ENCODE measurements around the gene ARHGEF17.

ARHGEF17 gene

DNA sequence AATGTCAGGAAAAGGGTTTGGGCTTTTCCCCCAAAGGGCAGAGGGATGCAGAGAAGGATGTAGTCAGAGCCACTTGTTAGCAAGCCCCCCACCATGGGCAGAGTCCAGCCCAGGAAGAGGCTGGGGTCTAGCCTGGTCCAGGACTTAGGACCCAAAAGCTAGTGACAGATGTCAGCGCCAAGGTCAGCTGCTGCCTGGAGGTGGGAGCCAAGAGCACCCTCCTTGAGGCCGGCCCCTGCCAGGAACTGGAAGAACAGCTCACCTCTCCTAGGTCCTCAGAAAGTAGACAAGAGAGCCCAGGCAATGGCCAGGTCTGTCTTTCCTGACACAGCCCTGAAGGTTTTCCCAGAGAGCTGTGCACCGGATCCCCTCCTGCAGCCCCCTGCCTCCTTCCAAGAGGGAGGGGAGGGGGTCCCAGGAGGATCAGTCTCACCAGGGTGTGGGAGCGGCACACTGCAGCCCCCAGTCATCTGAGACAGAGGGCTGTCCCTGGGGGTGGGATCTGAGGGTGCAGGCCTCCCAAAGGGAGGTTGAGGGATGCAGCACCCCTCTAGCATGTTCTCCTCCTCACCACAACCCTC is 14.6 kb upstream of the ARHGEF17 start:
- DNase-seq (ENCODE audit: low spot score), result no peak

DNA sequence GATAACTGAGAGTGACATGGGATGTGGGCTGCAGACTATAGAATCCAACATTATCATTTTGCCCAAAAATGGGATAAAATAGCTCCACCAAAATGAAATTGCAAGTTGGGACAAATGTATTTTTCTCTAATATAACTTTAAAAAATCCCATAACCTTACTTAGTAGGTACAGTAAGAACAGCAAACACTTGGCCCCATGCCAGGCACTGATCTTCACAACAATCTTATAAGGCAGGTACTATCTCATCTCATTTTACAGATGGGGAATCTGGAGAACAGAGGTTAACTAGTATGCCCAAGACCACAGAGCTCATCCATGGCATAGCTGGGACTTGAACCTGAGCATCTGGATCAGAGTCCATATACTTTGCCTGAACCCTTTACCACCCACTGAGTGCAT is 13.5 kb upstream of the ARHGEF17 start:
- no peak for DNase-seq (ENCODE audit: low spot score)

DNA sequence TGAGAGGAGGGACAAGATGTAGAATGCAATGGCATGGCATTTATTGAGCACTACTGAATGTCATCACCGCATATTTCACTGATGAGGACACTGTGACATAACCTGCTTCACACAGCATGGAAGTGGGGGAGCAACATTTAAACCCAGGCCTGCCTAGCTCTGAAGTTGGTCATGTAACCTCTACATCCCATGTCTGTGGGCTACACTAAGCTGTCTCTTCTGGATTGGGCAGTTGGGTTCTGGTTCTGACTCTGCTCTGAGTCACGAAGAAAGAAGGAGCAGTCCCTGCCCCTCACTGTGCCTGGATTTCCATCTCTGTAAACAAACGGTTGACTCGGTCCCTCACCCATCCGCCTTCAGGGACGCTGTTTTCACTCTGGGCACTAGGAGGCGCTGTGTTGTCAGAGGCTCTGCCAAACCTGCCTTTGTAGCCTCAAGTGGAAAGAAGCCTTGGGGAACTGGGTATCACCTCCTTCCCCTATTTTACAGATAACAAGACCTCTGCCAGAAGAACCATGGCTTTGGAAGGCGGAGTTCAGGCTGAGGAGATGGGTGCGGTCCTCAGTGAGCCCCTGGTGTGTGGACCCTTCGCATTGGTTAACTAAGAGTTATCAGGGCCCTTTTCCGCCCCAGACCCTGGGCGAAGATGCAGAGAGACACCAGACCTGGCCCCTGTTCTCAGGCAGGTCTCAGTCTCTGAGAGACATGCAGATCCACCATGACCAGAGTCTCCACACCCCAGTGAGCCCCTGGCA is 12.7 kb upstream of the ARHGEF17 start:
- DNase-seq (ENCODE audit: low spot score), result peak; percentile 73

DNA sequence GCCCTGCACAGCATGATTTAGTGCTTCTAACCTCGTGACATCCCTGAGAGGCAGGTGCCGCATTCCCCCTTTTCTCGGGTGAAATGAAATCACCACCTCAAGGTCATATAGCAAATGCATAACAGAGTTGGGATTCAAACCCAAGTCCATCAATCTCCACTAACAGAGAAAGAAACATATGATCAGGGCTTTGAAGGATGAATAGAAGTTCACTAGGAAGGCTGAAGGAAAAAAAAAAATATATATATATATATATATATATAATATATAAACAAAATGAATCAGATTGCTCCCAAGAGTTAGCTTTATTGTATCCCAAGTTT is 12.1 kb upstream of the ARHGEF17 start:
- no peak for DNase-seq (ENCODE audit: low spot score)

DNA sequence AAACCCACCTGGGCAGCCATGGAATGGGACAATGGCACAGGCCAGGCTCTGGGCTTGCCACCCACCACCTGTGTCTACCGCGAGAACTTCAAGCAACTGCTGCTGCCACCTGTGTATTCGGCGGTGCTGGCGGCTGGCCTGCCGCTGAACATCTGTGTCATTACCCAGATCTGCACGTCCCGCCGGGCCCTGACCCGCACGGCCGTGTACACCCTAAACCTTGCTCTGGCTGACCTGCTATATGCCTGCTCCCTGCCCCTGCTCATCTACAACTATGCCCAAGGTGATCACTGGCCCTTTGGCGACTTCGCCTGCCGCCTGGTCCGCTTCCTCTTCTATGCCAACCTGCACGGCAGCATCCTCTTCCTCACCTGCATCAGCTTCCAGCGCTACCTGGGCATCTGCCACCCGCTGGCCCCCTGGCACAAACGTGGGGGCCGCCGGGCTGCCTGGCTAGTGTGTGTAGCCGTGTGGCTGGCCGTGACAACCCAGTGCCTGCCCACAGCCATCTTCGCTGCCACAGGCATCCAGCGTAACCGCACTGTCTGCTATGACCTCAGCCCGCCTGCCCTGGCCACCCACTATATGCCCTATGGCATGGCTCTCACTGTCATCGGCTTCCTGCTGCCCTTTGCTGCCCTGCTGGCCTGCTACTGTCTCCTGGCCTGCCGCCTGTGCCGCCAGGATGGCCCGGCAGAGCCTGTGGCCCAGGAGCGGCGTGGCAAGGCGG is 11.4 kb upstream of the ARHGEF17 start:
- DNase-seq (ENCODE audit: low spot score), result no peak

DNA sequence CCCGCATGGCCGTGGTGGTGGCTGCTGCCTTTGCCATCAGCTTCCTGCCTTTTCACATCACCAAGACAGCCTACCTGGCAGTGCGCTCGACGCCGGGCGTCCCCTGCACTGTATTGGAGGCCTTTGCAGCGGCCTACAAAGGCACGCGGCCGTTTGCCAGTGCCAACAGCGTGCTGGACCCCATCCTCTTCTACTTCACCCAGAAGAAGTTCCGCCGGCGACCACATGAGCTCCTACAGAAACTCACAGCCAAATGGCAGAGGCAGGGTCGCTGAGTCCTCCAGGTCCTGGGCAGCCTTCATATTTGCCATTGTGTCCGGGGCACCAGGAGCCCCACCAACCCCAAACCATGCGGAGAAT is 10.9 kb upstream of the ARHGEF17 start:
- DNase-seq (ENCODE audit: low spot score), result no peak

DNA sequence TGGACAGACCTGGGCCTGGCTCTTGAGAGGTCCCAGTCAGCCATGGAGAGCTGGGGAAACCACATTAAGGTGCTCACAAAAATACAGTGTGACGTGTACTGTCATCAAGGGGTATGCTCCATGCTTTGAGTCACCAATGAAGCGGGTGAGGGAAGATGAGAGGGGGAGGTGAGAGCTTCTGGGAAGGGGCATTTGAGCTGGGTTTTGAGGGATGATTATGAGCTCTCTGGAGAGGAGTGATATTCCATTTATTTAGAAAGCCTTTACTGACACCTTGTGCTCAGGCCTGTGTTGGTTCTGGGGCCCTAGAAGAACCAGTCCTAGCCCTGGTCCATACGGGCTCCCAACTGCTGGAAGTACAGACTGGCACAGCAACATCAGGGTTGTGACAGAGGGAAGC is 10.4 kb upstream of the ARHGEF17 start:
- no peak for DNase-seq (ENCODE audit: low spot score)

DNA sequence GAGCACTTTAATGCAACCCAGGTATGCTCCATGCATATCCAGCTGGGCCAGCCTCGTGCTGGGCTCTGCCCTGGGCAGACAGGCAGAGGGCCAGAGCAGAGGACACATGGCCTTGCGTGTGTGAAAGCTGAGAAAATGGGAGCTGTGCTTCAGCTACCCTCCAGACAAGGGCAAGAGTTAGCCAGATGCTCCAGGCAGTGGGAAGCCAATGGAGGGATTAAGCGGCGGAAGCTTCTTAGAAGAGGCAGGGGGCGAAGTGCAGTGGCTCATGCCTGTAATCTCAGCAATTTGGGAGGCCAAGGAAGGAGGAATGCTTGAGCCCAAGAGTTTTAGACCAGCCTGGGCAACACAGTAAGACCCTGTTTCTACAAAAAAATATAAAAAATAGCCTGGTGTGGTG is 9.8 kb upstream of the ARHGEF17 start:
- DNase-seq (ENCODE audit: low spot score), result no peak

DNA sequence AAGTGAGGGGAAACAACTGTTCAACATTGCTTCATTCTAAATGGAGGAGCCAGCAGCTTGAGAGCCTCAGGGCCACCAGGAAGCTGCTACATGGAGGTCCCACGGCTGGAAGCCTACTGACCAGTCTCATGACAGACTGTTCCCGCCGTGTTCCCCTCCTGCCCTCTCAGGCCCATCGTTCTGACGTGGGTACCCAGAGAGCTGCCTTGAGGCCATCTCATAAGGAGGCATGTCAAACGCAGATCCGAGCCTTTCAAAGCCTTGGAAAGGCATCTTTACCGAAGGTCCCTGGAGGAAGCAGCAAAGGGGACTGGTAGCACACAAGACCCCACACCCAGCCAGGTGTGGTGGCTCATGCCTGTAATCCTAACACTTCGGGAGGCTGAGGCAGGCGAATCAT is 8.3 kb upstream of the ARHGEF17 start:
- no peak for DNase-seq (ENCODE audit: low spot score)

DNA sequence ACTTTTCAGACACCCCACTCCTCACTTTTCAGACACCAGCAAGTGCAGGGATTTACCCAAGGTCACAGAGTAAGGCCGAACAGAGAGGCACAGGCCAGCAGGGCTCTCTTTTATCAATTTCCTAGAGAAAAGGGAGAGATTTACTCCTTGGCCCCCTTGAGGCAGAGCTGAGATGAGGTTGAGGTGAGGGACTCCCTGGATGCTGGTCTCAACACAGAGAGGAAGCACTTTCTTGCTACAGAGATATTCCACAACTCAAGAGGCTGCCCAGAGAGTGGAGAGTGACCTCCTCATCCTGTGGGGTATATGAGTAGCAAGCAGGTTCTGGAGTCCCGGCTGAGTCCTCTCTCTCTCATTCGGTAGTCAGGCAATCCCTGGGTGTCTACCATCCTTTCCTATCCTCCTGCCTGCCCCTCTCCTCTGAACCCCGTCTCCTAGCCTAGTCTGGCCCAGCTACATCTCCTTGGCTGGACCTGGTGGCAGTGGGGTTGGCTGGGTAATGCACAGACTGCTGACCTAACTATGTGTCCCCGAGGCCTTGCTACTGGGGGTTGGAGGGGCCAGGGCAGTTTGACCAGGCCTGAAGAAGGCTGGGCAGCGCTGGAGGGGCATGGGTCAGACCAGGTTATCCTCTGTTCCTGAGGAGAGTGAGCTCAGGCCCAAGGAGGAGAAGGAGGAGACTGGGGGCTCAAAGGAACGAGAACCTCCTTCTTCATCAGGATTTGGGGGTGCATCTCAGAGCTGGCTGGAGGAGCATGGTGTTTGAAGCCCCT is 1.8 kb upstream of the ARHGEF17 start:
- DNase-seq (ENCODE audit: low spot score), result no peak

DNA sequence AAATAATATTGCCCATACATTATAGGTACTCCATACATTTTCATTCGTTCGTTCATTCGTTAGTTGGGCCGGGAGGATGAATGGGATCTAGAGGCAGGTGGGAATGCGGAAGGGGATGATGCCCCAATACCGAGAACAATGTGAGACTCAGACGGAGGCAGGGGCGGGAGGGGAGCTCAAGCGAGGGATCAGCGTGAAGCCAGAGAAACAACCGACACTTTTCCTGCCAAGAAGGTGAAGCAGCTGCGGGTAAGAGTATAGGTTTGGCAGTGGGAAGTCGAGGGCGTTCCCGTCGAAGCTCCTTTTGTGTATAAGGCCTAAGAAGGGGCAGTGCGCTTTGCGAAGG is 1.1 kb upstream of the ARHGEF17 start:
- DNase-seq (ENCODE audit: low spot score), result no peak

DNA sequence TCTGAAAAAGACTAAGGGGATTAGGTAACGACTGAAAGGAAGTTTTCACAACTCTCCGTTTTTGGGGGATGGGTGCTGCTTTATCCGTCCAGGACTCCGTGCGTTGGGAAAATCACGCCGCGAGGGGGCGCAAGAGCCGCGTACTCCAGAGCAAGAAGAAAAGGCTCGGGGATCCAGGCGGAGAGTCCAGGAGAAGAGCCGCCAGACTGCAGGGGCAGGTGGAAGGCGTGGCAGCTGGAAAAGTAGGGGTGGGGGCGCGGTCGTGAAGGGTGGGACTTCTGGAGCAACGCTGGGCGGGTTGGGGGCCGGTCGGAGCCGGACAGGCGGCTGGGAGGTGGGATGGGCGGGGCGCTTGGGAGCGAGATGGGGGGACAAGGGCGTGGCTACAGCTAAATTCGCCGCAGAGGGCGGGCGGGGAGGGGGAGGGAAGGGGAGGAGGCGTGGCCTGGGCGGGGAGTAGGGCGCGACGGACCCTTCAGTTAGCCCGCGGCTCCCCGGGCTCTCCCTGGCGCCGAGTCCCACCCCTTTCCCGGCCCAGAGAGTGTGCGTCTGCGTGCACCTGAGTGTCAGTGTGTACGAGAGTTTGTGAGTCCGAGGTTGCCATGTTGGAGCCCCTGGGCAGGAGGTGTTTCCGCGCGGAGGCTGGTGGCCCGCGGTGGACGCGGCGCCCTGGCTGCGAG is 613 bp upstream of the ARHGEF17 start:
- DNase-seq (ENCODE audit: low spot score), result peak; percentile 89

DNA sequence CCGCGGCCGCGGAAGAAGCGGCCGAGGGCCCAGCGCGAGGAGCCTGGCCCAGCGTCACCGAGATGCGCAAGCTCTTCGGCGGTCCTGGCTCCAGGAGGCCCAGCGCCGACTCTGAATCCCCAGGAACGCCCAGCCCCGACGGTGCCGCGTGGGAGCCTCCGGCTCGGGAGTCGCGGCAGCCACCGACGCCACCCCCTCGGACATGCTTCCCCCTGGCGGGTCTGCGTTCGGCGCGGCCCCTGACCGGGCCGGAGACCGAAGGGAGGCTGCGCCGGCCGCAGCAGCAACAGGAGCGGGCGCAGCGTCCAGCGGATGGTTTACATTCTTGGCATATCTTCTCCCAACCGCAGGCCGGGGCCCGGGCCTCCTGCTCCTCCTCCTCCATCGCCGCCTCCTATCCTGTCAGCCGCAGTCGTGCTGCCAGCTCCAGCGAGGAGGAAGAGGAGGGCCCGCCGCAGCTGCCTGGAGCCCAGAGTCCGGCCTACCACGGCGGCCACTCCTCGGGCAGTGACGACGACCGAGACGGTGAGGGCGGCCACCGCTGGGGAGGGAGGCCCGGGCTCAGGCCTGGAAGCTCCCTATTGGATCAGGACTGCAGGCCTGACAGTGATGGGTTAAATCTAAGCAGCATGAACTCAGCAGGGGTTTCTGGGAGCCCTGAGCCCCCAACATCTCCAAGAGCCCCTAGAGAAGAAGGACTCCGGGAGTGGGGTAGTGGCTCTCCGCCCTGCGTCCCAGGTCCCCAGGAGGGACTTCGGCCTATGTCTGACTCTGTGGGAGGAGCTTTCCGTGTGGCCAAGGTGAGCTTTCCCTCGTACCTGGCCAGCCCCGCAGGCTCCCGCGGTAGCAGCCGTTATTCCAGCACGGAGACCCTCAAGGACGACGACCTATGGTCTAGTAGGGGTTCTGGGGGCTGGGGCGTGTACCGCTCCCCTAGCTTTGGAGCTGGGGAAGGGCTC is 1.2 kb downstream of the ARHGEF17 start:
- no peak for DNase-seq (ENCODE audit: low spot score)

DNA sequence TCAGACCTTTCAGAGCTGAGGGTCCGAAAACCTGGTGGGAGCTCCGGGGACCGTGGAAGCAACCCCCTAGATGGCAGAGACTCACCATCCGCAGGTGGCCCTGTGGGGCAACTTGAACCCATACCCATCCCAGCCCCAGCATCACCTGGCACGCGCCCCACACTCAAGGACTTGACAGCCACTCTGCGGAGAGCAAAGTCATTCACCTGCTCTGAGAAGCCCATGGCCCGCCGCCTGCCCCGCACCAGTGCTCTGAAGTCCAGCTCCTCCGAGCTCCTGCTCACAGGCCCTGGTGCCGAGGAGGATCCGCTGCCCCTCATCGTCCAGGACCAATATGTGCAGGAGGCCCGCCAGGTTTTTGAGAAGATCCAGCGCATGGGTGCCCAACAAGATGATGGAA is 2.0 kb downstream of the ARHGEF17 start:
- no peak for DNase-seq (ENCODE audit: low spot score)

DNA sequence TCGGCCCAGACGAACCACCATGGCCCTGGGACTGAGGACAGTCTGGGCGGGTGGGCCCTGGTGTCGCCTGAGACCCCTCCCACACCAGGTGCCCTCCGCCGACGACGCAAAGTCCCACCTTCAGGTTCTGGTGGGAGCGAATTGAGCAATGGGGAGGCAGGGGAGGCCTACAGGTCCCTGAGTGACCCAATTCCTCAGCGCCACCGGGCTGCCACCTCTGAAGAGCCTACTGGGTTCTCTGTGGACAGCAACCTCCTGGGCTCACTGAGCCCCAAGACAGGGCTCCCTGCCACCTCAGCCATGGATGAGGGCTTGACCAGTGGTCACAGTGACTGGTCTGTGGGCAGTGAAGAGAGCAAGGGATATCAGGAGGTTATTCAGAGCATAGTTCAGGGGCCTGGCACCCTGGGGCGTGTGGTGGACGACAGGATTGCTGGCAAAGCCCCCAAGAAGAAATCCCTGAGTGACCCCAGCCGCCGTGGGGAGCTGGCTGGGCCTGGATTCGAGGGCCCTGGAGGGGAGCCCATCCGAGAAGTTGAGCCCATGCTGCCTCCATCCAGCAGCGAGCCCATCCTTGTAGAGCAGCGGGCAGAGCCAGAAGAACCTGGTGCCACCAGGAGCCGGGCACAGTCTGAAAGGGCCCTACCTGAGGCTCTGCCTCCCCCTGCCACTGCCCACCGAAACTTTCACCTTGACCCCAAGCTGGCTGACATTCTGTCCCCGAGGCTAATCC is 2.8 kb downstream of the ARHGEF17 start:
- no peak for DNase-seq (ENCODE audit: low spot score)

DNA sequence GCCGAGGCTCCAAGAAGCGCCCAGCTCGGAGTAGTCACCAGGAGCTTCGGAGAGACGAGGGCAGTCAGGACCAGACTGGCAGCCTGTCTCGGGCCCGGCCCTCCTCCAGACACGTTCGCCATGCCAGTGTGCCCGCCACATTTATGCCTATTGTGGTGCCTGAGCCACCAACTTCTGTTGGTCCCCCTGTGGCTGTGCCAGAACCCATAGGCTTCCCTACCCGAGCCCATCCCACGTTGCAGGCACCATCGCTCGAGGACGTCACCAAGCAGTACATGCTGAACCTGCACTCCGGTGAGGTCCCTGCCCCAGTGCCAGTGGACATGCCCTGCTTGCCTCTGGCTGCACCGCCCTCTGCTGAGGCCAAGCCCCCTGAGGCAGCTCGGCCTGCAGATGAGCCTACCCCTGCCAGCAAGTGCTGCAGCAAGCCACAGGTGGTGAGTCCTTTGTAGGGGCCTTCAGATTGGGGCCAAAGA is 3.4 kb downstream of the ARHGEF17 start:
- DNase-seq (ENCODE audit: low spot score), result no peak

DNA sequence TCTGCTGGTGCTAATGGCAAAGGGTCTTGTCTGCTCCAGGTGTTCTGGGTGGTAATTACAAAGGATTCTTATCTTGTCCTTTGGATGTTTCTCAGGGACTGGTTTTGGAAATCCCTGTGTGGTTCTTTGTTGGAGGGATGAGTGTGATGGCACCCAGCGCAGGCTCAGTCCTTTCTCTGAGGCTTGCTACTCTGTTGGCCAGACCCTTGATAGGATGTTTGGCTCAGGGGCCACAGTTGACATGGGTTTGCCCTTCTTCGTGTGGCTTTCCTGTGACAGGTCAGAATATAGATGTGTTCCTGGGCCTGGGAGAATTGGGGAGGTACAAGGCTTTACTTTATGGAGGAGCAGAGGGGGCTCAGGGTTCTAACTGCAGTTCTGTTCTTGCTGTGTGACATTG is 4.0 kb downstream of the ARHGEF17 start:
- DNase-seq (ENCODE audit: low spot score), result no peak

DNA sequence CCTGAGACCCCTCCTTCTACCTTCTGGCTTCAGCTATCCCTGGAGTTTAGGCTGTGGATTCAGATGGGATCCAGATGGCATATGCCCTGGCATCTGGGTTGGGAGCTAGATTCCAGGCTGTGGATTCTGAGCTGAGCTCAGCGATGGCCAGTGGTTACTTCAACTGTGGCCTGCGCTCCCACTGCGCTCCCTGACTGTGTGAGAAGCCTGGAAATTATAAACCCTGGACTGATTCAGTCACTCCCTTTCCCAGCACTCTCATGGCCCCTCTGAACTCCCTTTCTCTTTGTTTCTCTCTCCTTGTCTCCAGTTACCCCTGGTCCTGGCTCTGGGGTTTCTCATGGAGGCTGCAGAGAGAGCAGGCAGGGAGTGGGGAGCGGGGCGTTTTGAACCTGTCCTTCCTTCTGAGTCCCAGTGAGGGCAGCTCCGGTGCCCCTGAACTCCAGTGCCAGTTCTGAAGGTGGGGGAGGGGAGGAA is 4.8 kb downstream of the ARHGEF17 start:
- DNase-seq (ENCODE audit: low spot score), result no peak

DNA sequence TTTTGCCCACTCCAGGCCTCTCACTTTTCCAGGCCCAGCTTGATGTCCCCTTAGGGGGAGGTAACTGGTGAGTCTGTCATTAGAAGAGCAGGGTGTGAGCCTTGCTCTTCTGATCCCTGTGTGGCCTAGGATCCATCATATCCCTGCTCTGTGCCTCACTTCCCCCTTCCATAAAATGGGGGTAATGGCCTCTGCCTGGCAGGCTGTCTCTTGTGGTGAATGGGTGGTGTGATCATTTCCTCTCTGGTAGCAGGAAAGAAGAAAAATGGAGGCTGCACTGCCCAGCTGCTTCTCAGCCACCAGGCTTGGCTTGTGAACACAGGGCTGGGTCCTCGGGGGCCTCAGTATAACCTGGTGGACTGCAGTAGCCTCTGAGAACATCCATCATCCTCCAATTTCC is 5.6 kb downstream of the ARHGEF17 start:
- DNase-seq (ENCODE audit: low spot score), result no peak
